K562 (cell line): ENCODE results near the gene CRAT. TPM values are rescaled to one million over a fixed set of nuclear protein-coding genes. Genes with fewer than 3 reads are reported as not detected.
A peak's percentile ranks its signal among the peaks of the same experiment; 100 is the strongest.

Experiments
- ATAC-seq: fragments of 200-7000 bp; cut with Tn5 transposase; 3 replicates; pipeline ENCODE4 v1.9.1; 2020; ENCODE audit warnings: moderate library complexity
- BruUV-seq: library from RNA; stranded (reverse); fragments of 400-500 nt; replicated peaks from 2 replicates; lab custom pipeline; 2021; lab: Mats Ljungman, UMichigan
- CTCF ChIA-PET: fragments of 300-600 bp; formaldehyde crosslinking; extraction: SDS; loops from one replicate; lab custom pipeline; 2021; ENCODE audit warnings: low intra/inter-chr PET ratio; lab: Yijun Ruan, JAX
- POLR2A ChIA-PET: fragments of 300-600, 350-650 bp; sonication (Branson Sonifier 250); formaldehyde crosslinking; extraction: SDS; loops from one replicate; lab custom pipeline; 2021; ENCODE audit warnings: antibody characterized with exemption, inconsistent platforms; lab: Yijun Ruan, JAX
- DNase-seq, 4 experiments: peaks; one replicate each; pipeline versions ENCODE4 v3.0.0 to v3.0.0-alpha.2; 2011 to 2018; ENCODE audit warnings: low spot score in 3 of 4, mixed read lengths in 3 of 4; ENCODE audit errors: extremely low read depth in 1 of 4
- FAIRE-seq: peaks from 2 replicates; lab custom pipeline; 2011; peaks lifted over from hg19 to GRCh38; lab: Jason Lieb, UNC
- H2AFZ ChIP-seq: 2 replicates; pipeline ENCODE4 v1.6.0; 2011; ENCODE audit warnings: low read depth, low read length, control low read depth, inconsistent platforms
- H3K27ac ChIP-seq: fragments of 200-600 bp; 3 replicates; pipeline ENCODE4 v1.8.0; 2011; ENCODE audit warnings: low read depth, mild to moderate bottlenecking, control low read depth, inconsistent platforms, low read length, moderate library complexity, mixed read lengths; ENCODE audit errors: extremely low read depth
- H3K27me3 ChIP-seq, 2 experiments: fragments of 300-600 bp in 1 of 2; 2 replicates in 1 of 2; 3 replicates in 1 of 2; pipeline versions ENCODE4 v1.6.0 to v1.8.0; 2011; ENCODE audit warnings: inconsistent platforms in 2 of 2, low read length in 2 of 2, mild to moderate bottlenecking in 1 of 2, mixed read lengths in 1 of 2, moderate library complexity in 1 of 2; ENCODE audit not compliant: control insufficient read depth in 2 of 2, insufficient read depth in 2 of 2
- H3K36me3 ChIP-seq: fragments of 300-600 bp; 3 replicates; pipeline ENCODE4 v1.8.0; 2011; ENCODE audit warnings: mild to moderate bottlenecking, low read length, inconsistent platforms; ENCODE audit not compliant: control insufficient read depth, insufficient read depth
- H3K4me1 ChIP-seq, 2 experiments: fragments of 200-600 bp in 1 of 2; replicated peaks in 1 of 2; 2 replicates in 1 of 2; 3 replicates in 1 of 2; pipeline versions ENCODE4 v1.5.1 to v1.8.0; 2011; ENCODE audit warnings: inconsistent platforms in 2 of 2, low read length in 2 of 2, mild to moderate bottlenecking in 1 of 2, mixed read lengths in 1 of 2, moderate library complexity in 1 of 2; ENCODE audit not compliant: control insufficient read depth in 2 of 2, insufficient read depth in 2 of 2
- H3K4me2 ChIP-seq: 2 replicates; pipeline ENCODE4 v1.6.1; 2011; ENCODE audit warnings: low read length, control low read depth, inconsistent platforms, mixed read lengths; ENCODE audit not compliant: insufficient read depth
- H3K4me3 ChIP-seq: fragments of 200-600 bp; sonication (generic), shearing (Covaris generic); 2 replicates; pipeline ENCODE4 v1.5.1; 2016; ENCODE audit warnings: control low read depth, inconsistent platforms
- H3K79me2 ChIP-seq: fragments of 200-600 bp; 3 replicates; pipeline ENCODE4 v1.8.0; 2011; ENCODE audit warnings: low read length, inconsistent platforms; ENCODE audit not compliant: control insufficient read depth, insufficient read depth
- H3K9ac ChIP-seq, 2 experiments: 2 replicates each; pipeline versions ENCODE4 v1.6.0 to v1.6.1; 2011; ENCODE audit warnings: low read depth in 2 of 2, low read length in 2 of 2, control low read depth in 1 of 2, inconsistent platforms in 1 of 2, mild to moderate bottlenecking in 1 of 2, mixed read lengths in 1 of 2; ENCODE audit not compliant: insufficient read depth in 1 of 2
- H3K9me1 ChIP-seq: one replicate; pipeline ENCODE4 v1.6.0; 2011; ENCODE audit warnings: inconsistent platforms, mild to moderate bottlenecking, low read length, moderate library complexity; ENCODE audit not compliant: control insufficient read depth, insufficient read depth
- H3K9me3 ChIP-seq: replicated peaks from 2 replicates; pipeline ENCODE4 v1.5.1; 2011; ENCODE audit warnings: low read depth, low read length, inconsistent platforms; ENCODE audit not compliant: control insufficient read depth, insufficient read depth
- H4K20me1 ChIP-seq: replicated peaks from 2 replicates; pipeline ENCODE4 v1.6.1; 2011; ENCODE audit warnings: low read length, inconsistent platforms, mixed read lengths; ENCODE audit not compliant: control insufficient read depth, insufficient read depth
- ATF2 ChIP-seq: sonication (generic); formaldehyde crosslinking; IDR thresholded peaks from 2 replicates; pipeline ENCODE4 v1.8.1; 2022; ENCODE audit warnings: missing genetic modification reagents
- ETV6 ChIP-seq, 3 experiments: fragments of 150-350 bp in 1 of 3; sonication (generic) in 1 of 3; formaldehyde crosslinking in 1 of 3; IDR thresholded peaks; 2 replicates each; pipeline versions ENCODE4 v1.6.1 to v1.8.0; 2014 to 2022; ENCODE audit warnings: borderline replicate concordance in 2 of 3, low read depth in 2 of 3, antibody characterized with exemption in 1 of 3, low read length in 1 of 3, mild to moderate bottlenecking in 1 of 3, missing genetic modification reagents in 1 of 3
- GATA2 ChIP-seq: sonication (generic); formaldehyde crosslinking; IDR thresholded peaks from 2 replicates; pipeline ENCODE4 v1.4.0; 2020; ENCODE audit warnings: mild to moderate bottlenecking, missing genetic modification reagents
- HDAC2 ChIP-seq: fragments of 450-650 bp; IDR thresholded peaks from 2 replicates; pipeline ENCODE4 v1.6.1; 2016; ENCODE audit warnings: mild to moderate bottlenecking
- HMG20A ChIP-seq: fragments of 450-650 bp; formaldehyde crosslinking; conservative IDR thresholded peaks from 2 replicates; pipeline ENCODE4 v1.4.0; 2020; ENCODE audit warnings: mild to moderate bottlenecking, mixed read lengths
- PHTF2 ChIP-seq: fragments of 250-450 bp; sonication (Bioruptor Pico); IDR thresholded peaks from 2 replicates; pipeline ENCODE4 v1.5.0; 2021; ENCODE audit warnings: mild to moderate bottlenecking
- POLR3A ChIP-seq: IDR thresholded peaks from 2 replicates; pipeline ENCODE4 v1.6.1; 2011; ENCODE audit warnings: borderline replicate concordance, mild to moderate bottlenecking, moderate library complexity; ENCODE audit not compliant: insufficient read length, insufficient read depth; ENCODE audit errors: extremely low read depth
- STAG1 ChIP-seq: sonication (generic); formaldehyde crosslinking; IDR thresholded peaks from 2 replicates; pipeline ENCODE4 v1.5.0; 2020; ENCODE audit warnings: missing genetic modification reagents, borderline replicate concordance
- UBTF ChIP-seq, 2 experiments: IDR thresholded peaks; 2 replicates each; pipeline ENCODE4 v1.6.1; 2012; ENCODE audit warnings: improper control_type of control experiment in 2 of 2, low read depth in 2 of 2, low read length in 2 of 2, borderline replicate concordance in 1 of 2
- ZBTB17 ChIP-seq: fragments of 450-650 bp; formaldehyde crosslinking; IDR thresholded peaks from 2 replicates; pipeline ENCODE4 v1.4.0; 2020; ENCODE audit warnings: mild to moderate bottlenecking
- ZBTB26 ChIP-seq: fragments of 450-650 bp; formaldehyde crosslinking; IDR thresholded peaks from 2 replicates; pipeline ENCODE4 v1.4.0; 2022; ENCODE audit warnings: missing genetic modification characterization
- ZNF274 ChIP-seq: IDR thresholded peaks from 2 replicates; pipeline ENCODE4 v1.6.1; 2011; ENCODE audit warnings: low read depth, mild to moderate bottlenecking, low read length, moderate library complexity, borderline replicate concordance
- ZNF311 ChIP-seq: fragments of 250-450 bp; sonication (Bioruptor Pico); IDR thresholded peaks from 2 replicates; pipeline ENCODE4 v1.4.0; 2020; ENCODE audit warnings: mild to moderate bottlenecking, moderate library complexity
- ZNF324 ChIP-seq: fragments of 250-450 bp; sonication (Bioruptor Pico); IDR thresholded peaks from 2 replicates; pipeline ENCODE4 v1.4.0; 2020; ENCODE audit warnings: mild to moderate bottlenecking
- WGBS: fragments of 100-300 bp; shearing (Covaris generic); methylation state at CpG from one replicate; pipeline ENCODE4 v1.1.6; 2016; ENCODE audit warnings: low coverage, mixed read lengths; ENCODE audit not compliant: insufficient coverage; ENCODE audit errors: missing lambda C conversion rate; 5-methylcytosine and 5-hydroxymethylcytosine counted together
- in situ Hi-C: fragments of 300-500 bp; cut with MboI; formaldehyde crosslinking; loops from 4 replicates; pipeline ENCODE4 v1.15.0; 2018; ENCODE audit warnings: inconsistent platforms, mixed read lengths
- intact Hi-C: fragments of 100-400 bp; cut with micrococcal nuclease; formaldehyde crosslinking; loops from 2 replicates; pipeline ENCODE4 v1.14.2; 2022
- polyA plus RNA-seq, 8 experiments: library from polyadenylated mRNA; depleted of rRNA in 4 of 8; stranded (reverse) in 5 of 8; unstranded in 3 of 8; fragments of >200 nt; fragmentation: Nextera tagmentation in 2 of 8; fragmentation: Illumina TruSeq in 1 of 8; extraction: Ambion mirVana in 2 of 8; extraction: Trizol in 1 of 8; gene quantifications; 2 replicates each; pipeline versions ENCODE4 v1.2.1 to v1.2.3, GENCODE V29; 2011 to 2014; ENCODE audit warnings: inconsistent platforms in 1 of 8, missing spikeins in 1 of 8
- total RNA-seq, 7 experiments: library from RNA; depleted of rRNA in 6 of 7; stranded (reverse); fragments of >200 nt in 6 of 7; fragmentation: Illumina TruSeq in 2 of 7; extraction: Trizol in 2 of 7; gene quantifications; 2 replicates each; pipeline versions ENCODE4 v1.2.1 to v1.2.3, GENCODE V29; 2011 to 2021; ENCODE audit warnings: low replicate concordance in 1 of 7

Gene CRAT
- total and polyA plus RNA-seq, 9 of the 15 experiments (the other 6 are each of a cell fraction or from before 2014, with no cell fraction given): 0.20 to 13.8 (median 5.4) TPM

DNA sequence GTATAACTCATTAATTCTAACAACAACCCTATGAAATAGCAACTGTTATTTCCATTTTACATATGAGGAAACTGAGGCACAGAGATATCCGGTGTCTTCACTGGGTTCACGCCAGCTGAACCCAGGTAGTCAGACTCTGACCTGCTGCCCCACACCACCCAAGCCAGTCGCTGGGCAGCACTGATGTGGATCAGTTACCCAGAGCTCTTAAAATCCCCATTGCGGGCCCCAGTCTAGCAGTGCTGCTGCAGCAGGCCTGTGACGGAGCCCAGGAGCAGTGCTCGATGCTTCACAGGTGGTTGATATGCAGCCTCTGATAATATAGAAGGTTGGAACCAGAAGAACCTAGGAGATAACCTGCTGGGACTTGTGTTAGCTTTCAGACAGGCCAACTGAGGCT, 24.9 kb upstream of the CRAT start:
- Histone ChIP-seq H4K20me1 (no peaks in the 10 kb centered on the region), H3K36me3 (peaks cover 75% of the 10 kb centered on the region), H3K4me2 (no peak overlapping the region), H3K9ac (0 out of 4 replicates have a peak overlapping the region, but pooled peaks of 1 of the 2 experiments have one; percentile 39), H3K4me3 (no peak overlapping the region), H2AFZ (no peak overlapping the region), H3K27me3 (no peaks in the 10 kb centered on the region), H3K9me1 (no peaks in the 10 kb centered on the region), H3K79me2 (no peaks in the 10 kb centered on the region), H3K9me3 (no peaks in the 10 kb centered on the region), H3K27ac (no peak overlapping the region), H3K4me1 (peaks cover 13 to 28% of the 10 kb centered on the region in 2 experiments)
- CTCF ChIA-PET: no interaction called here
- POLR2A ChIA-PET: no interaction called here
- BruUV-seq: no TSS peak
- FAIRE-seq (no peak), DNase-seq (no peak), ATAC-seq (no peak)
- WGBS: 85% methylated on average over 6 of the region's 6 CpGs
- in situ Hi-C loops: no loop called here
- intact Hi-C loops: loop anchor here (10.0 kb wide), 1 partner anchor 649 kb away; no protein-coding TSS in a partner anchor
- TF ChIP-seq GATA2 (CRISPR knock-in tag) (no peak), ZNF311 (CRISPR knock-in tag) (no peak), HDAC2 (no peak), ZNF324 (CRISPR knock-in tag) (no peak), UBTF (IDR thresholded peaks at IDR 0.05; ENCODE audit: borderline replicate concordance in 1 of 2, low read depth in 2 of 2, low read length in 2 of 2) (no peak), STAG1 (CRISPR knock-in tag) (no peak), POLR3A (no peak), ZBTB17 (CRISPR knock-in tag) (no peak), ETV6 (IDR thresholded peaks at IDR 0.05; ENCODE audit: borderline replicate concordance in 1 of 2, low read depth in 2 of 2, low read length in 1 of 2) (no peak), ETV6 (CRISPR knock-in tag; IDR thresholded peaks at IDR 0.05; ENCODE audit: borderline replicate concordance) (no peak), ZBTB26 (CRISPR knock-in tag) (no peak), PHTF2 (CRISPR knock-in tag) (no peak), ATF2 (CRISPR knock-in tag) (no peak), ZNF274 (no peak), HMG20A (CRISPR knock-in tag) (no peak)
